Medulla oblongata (tissue), 1 donor: ENCODE results near the gene SOX10.
"Not testable (repeated sequence)": the region's sequence is repeated elsewhere in the genome, so short reads cannot be mapped to it uniquely, and the experiment has no call there.

Experiments used
- DNase-seq: peaks from one replicate; pipeline ENCODE4 v3.0.0-alpha.2; 2015; ENCODE audit errors: extremely low spot score

Gene SOX10

GRCh38 chr22:37985751-37986281 is 1.5 kb upstream of the SOX10 start:
- DNase-seq: peak; percentile 91

- no peak for DNase-seq
These were observed 763 bp upstream of the SOX10 start for GRCh38 chr22:37985050-37985585.

GRCh38 chr22:37982938-37983859 is 1.2 kb downstream of the SOX10 start:
- DNase-seq: peak; percentile 25

- DNase-seq: peak; percentile 30
These were observed 2.1 kb downstream of the SOX10 start for GRCh38 chr22:37982151-37982785.

- DNase-seq: peak; percentile 12
These were observed 2.9 kb downstream of the SOX10 start for GRCh38 chr22:37981282-37982011.

GRCh38 chr22:37979782-37980181 is 4.6 kb downstream of the SOX10 start:
- DNase-seq: peak; percentile 47

- no peak for DNase-seq
These were observed 7.8 kb downstream of the SOX10 start for GRCh38 chr22:37976547-37976946.

- not testable (repeated sequence) for DNase-seq
These were observed 8.3 kb downstream of the SOX10 start for GRCh38 chr22:37976022-37976421.

GRCh38 chr22:37975153-37975552 is 9.2 kb downstream of the SOX10 start:
- peak; percentile 4 for DNase-seq

GRCh38 chr22:37973271-37974170 is 10.8 kb downstream of the SOX10 start:
- peak; percentile 2 for DNase-seq

- peak; percentile 40 for DNase-seq
These were observed 11.8 kb downstream of the SOX10 start for GRCh38 chr22:37972527-37972926.

GRCh38 chr22:37971475-37972434 is 12.6 kb downstream of the SOX10 start:
- DNase-seq: peak; percentile 37

- peak; percentile 4 for DNase-seq
These were observed 13.5 kb downstream of the SOX10 start for GRCh38 chr22:37970864-37971263.

GRCh38 chr22:37968452-37969251 is 15.7 kb downstream of the SOX10 start:
- DNase-seq: peak; percentile 84

GRCh38 chr22:37967637-37968451 is 16.5 kb downstream of the SOX10 start:
- DNase-seq: no peak

- DNase-seq: no peak
These were observed 17.2 kb downstream of the SOX10 start for GRCh38 chr22:37967147-37967546.

- no peak for DNase-seq
These were observed 18.3 kb downstream of the SOX10 start for GRCh38 chr22:37965940-37966664.
